OCI-LY1 (cell line): ENCODE measurements around the gene PAK4.

Experiments used
- H2AFZ ChIP-seq: fragments of 200-600 bp; sonication (generic), shearing (Covaris generic); 2 replicates; pipeline ENCODE4 v1.6.0; 2014; ENCODE audit warnings: antibody characterized with exemption, mild to moderate bottlenecking, low read length
- H3F3A ChIP-seq: fragments of 200-600 bp; sonication (generic), shearing (Covaris generic); 2 replicates; pipeline ENCODE4 v1.6.0; 2014; ENCODE audit warnings: mild to moderate bottlenecking, antibody characterized with exemption, low read length, moderate library complexity; ENCODE audit not compliant: insufficient read depth
- H3K27ac ChIP-seq: fragments of 200-600 bp; sonication (generic); 2 replicates; pipeline ENCODE4 v1.5.1; 2014; ENCODE audit warnings: low read length, mixed run types, mild to moderate bottlenecking, low read depth; ENCODE audit not compliant: poor library complexity, severe bottlenecking
- H3K27me3 ChIP-seq: fragments of 200-600 bp; sonication (generic); 2 replicates; pipeline ENCODE4 v1.6.0; 2014; ENCODE audit warnings: antibody characterized with exemption, mild to moderate bottlenecking, low read length, moderate library complexity; ENCODE audit not compliant: insufficient read depth
- H3K36me3 ChIP-seq: fragments of 200-600 bp; sonication (generic); 2 replicates; pipeline ENCODE4 v1.6.1; 2014; ENCODE audit warnings: mild to moderate bottlenecking, antibody characterized with exemption, low read length, moderate library complexity, mixed read lengths; ENCODE audit not compliant: insufficient read depth
- H3K4me1 ChIP-seq: fragments of 200-600 bp; sonication (generic); 2 replicates; pipeline ENCODE4 v1.5.1; 2014; ENCODE audit warnings: mild to moderate bottlenecking, low read length, moderate library complexity; ENCODE audit not compliant: insufficient read depth, severe bottlenecking
- H3K4me2 ChIP-seq: fragments of 200-600 bp; sonication (generic), shearing (Covaris generic); 2 replicates; pipeline ENCODE4 v1.6.1; 2014; ENCODE audit warnings: low read length
- H3K4me3 ChIP-seq: fragments of 200-600 bp; sonication (generic); 2 replicates; pipeline ENCODE4 v1.5.1; 2014; ENCODE audit warnings: low read length, low read depth, mild to moderate bottlenecking, mixed read lengths; ENCODE audit not compliant: poor library complexity, severe bottlenecking
- H3K79me2 ChIP-seq: fragments of 200-600 bp; shearing (Covaris generic); 2 replicates; pipeline ENCODE4 v1.6.1; 2016; ENCODE audit warnings: mixed run types, low read length, mixed read lengths; ENCODE audit not compliant: insufficient read depth
- H3K9ac ChIP-seq: fragments of 200-600 bp; sonication (generic), shearing (Covaris generic); 2 replicates; pipeline ENCODE4 v1.6.1; 2014; ENCODE audit warnings: mild to moderate bottlenecking, low read length, mixed read lengths
- H3K9me2 ChIP-seq: fragments of 200-600 bp; sonication (generic), shearing (Covaris generic); 2 replicates; pipeline ENCODE4 v1.6.1; 2014; ENCODE audit warnings: low read depth, mild to moderate bottlenecking, low read length, mixed read lengths
- H3K9me3 ChIP-seq: fragments of 200-600 bp; shearing (Covaris generic); 2 replicates; pipeline ENCODE4 v1.6.1; 2014; ENCODE audit warnings: low read length, mixed read lengths
- H4K20me1 ChIP-seq: fragments of 200-600 bp; sonication (generic), shearing (Covaris generic); 2 replicates; pipeline ENCODE4 v1.6.0; 2016; ENCODE audit warnings: mild to moderate bottlenecking, low read length; ENCODE audit not compliant: insufficient read depth
- EZH2 ChIP-seq: fragments of 200-600 bp; sonication (generic), shearing (Covaris generic); IDR thresholded peaks from 2 replicates; pipeline ENCODE4 v1.8.0; 2017; ENCODE audit warnings: borderline replicate concordance, mixed run types, mild to moderate bottlenecking, antibody characterized with exemption, low read length, moderate library complexity, mixed read lengths
- TF ChIP-seq, protein P1 (sequence below): fragments of 200-600 bp; sonication (generic), shearing (Covaris generic); IDR thresholded peaks from 2 replicates; pipeline ENCODE4 v1.5.1; 2017; ENCODE audit warnings: mild to moderate bottlenecking, antibody characterized with exemption, low read length, moderate library complexity, mixed read lengths

Gene PAK4

DNA sequence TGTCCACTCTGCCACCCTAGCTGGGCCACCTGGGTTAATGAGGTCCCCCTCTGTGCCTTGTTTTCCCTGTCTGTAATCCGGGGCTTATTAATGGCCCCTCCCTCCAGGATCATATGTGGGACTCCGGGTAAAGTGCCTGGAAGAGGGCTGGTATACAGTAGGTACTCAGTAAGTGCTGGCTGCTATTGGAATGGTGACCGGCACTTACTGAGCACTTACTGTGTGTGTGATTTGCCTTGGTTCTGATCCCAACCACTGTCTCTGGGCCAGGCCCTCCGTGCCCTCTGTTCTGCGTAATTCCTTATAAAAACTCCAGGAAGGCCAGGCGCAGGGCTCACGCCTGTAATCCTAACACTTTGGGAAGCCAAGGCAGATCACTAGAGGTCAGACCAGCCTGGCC is 40.3 kb downstream of the PAK4 start:
- Histone ChIP-seq H3K4me2 (no peak overlapping the region), H3K36me3 (no peaks in the 10 kb centered on the region), H3K9ac (no peak overlapping the region), H3K4me3 (no peak overlapping the region), H3K27me3 (no peaks in the 10 kb centered on the region), H3K4me1 (no peaks in the 10 kb centered on the region), H3K9me2 (no peaks in the 10 kb centered on the region), H3K27ac (no peak overlapping the region), H2AFZ (no peak overlapping the region), H4K20me1 (no peaks in the 10 kb centered on the region), H3F3A (no peaks in the 10 kb centered on the region), H3K79me2 (no peaks in the 10 kb centered on the region), H3K9me3 (no peaks in the 10 kb centered on the region)
- no peak for TF ChIP-seq EZH2
- TF ChIP-seq, protein P1, sequence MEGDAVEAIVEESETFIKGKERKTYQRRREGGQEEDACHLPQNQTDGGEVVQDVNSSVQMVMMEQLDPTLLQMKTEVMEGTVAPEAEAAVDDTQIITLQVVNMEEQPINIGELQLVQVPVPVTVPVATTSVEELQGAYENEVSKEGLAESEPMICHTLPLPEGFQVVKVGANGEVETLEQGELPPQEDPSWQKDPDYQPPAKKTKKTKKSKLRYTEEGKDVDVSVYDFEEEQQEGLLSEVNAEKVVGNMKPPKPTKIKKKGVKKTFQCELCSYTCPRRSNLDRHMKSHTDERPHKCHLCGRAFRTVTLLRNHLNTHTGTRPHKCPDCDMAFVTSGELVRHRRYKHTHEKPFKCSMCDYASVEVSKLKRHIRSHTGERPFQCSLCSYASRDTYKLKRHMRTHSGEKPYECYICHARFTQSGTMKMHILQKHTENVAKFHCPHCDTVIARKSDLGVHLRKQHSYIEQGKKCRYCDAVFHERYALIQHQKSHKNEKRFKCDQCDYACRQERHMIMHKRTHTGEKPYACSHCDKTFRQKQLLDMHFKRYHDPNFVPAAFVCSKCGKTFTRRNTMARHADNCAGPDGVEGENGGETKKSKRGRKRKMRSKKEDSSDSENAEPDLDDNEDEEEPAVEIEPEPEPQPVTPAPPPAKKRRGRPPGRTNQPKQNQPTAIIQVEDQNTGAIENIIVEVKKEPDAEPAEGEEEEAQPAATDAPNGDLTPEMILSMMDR: no peak

DNA sequence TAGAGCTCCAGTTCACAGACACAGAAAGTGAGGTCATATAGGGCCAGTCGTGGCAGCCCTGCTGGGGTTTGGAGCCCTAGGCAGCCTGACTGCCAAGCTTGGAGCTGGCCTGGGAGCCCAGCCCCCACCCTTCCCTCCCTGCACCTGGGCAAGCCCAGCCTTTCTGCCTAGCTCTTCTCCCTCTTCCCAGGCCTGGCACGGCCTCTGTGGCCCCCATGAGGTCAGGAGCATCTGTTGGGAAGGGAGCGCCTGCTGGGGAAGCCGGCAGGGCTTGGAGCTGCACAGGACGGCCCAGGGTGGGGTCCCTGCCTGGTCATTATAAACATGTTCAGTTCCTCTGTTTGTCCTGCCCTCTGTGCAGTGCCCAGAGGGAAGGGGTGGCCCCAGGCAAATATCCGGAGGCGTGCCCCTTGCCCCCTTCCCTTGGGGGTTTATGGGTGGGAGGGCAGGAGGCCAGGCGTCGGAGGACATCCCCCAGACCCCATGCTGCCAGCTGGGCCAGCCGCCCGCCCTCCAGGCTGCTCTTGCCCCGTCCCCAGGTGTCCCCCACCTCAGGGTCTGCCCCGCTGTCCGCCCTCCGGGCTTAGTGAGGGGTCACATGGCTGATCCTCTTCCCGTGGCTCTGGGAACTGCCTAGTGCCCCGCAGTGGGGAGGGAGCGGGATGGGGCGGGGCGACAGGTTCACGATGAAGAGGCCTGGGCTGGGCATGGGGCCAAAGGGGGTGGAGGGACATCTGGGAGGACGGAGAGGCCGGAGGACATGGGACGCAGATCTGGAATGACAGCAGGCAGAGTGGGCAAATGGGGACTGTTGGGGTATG is 41.2 kb downstream of the PAK4 start:
- H3K27me3 ChIP-seq: no peaks in the 10 kb centered on the region
- no peaks in the 10 kb centered on the region for H3K36me3 ChIP-seq
- no peak overlapping the region for H3K9ac ChIP-seq
- no peaks in the 10 kb centered on the region for H3K9me3 ChIP-seq
- H3K79me2 ChIP-seq: no peaks in the 10 kb centered on the region
- H3K4me1 ChIP-seq: no peaks in the 10 kb centered on the region
- TF ChIP-seq EZH2: no peak
- TF ChIP-seq, protein P1: no peak
- no peaks in the 10 kb centered on the region for H3K9me2 ChIP-seq
- H3K27ac ChIP-seq: no peak overlapping the region
- no peak overlapping the region for H2AFZ ChIP-seq
- H3K4me2 ChIP-seq: no peak overlapping the region
- H4K20me1 ChIP-seq: no peaks in the 10 kb centered on the region
- H3F3A ChIP-seq: no peaks in the 10 kb centered on the region
- H3K4me3 ChIP-seq: no peak overlapping the region

- H3K36me3 ChIP-seq: no peaks in the 10 kb centered on the region
- no peaks in the 10 kb centered on the region for H3K9me3 ChIP-seq
- H3K4me3 ChIP-seq: no peak overlapping the region
- no peaks in the 10 kb centered on the region for H3K27me3 ChIP-seq
- H3K4me2 ChIP-seq: no peak overlapping the region
- no peaks in the 10 kb centered on the region for H4K20me1 ChIP-seq
- H2AFZ ChIP-seq: no peak overlapping the region
- H3K9ac ChIP-seq: no peak overlapping the region
- H3K4me1 ChIP-seq: no peaks in the 10 kb centered on the region
- no peaks in the 10 kb centered on the region for H3K79me2 ChIP-seq
- no peak for TF ChIP-seq EZH2
- TF ChIP-seq, protein P1: no peak
- H3F3A ChIP-seq: no peaks in the 10 kb centered on the region
- H3K27ac ChIP-seq: no peak overlapping the region
- H3K9me2 ChIP-seq: no peaks in the 10 kb centered on the region
Measured at GRCh38 chr19:39167461-39168257, 42.1 kb downstream of the PAK4 start.
